GM19099 (cell line): ENCODE data around the gene DPM3.

ENCODE experiments used
- POLR2A ChIP-seq: IDR thresholded peaks from 3 replicates; pipeline ENCODE4 v1.6.1; 2011; ENCODE audit warnings: low read depth; ENCODE audit not compliant: insufficient read length; ENCODE audit errors: extremely low read depth

DPM3 gene

GRCh38 chr1:155124503-155125463 is 15.5 kb downstream of the DPM3 start:
- no peak for TF ChIP-seq POLR2A

GRCh38 chr1:155123801-155124200 is 16.5 kb downstream of the DPM3 start:
- no peak for TF ChIP-seq POLR2A

- no peak for TF ChIP-seq POLR2A
Observed at GRCh38 chr1:155122308-155122707, 18.0 kb downstream of the DPM3 start.

GRCh38 chr1:155121249-155121648 is 19.1 kb downstream of the DPM3 start:
- no peak for TF ChIP-seq POLR2A

GRCh38 chr1:155120253-155120652 is 20.1 kb downstream of the DPM3 start:
- TF ChIP-seq POLR2A = no peak

- TF ChIP-seq POLR2A = no peak
Observed at GRCh38 chr1:155117610-155118009, 22.7 kb downstream of the DPM3 start.

- no peak for TF ChIP-seq POLR2A
Observed at GRCh38 chr1:155116113-155116764, 24.1 kb downstream of the DPM3 start.

- TF ChIP-seq POLR2A = no peak
Observed at GRCh38 chr1:155113450-155113980, 26.8 kb downstream of the DPM3 start.

- TF ChIP-seq POLR2A = no peak
Observed at GRCh38 chr1:155110826-155111225, 29.5 kb downstream of the DPM3 start.

GRCh38 chr1:155110381-155110780 is 29.9 kb downstream of the DPM3 start:
- TF ChIP-seq POLR2A = no peak

GRCh38 chr1:155108296-155108695 is 32.0 kb downstream of the DPM3 start:
- no peak for TF ChIP-seq POLR2A

- TF ChIP-seq POLR2A = no peak
Observed at GRCh38 chr1:155107309-155108264, 32.7 kb downstream of the DPM3 start.

GRCh38 chr1:155106862-155107261 is 33.5 kb downstream of the DPM3 start:
- TF ChIP-seq POLR2A = no peak

- TF ChIP-seq POLR2A = no peak
Observed at GRCh38 chr1:155105604-155106011, 34.7 kb downstream of the DPM3 start.
